SKM-1 treated with dmso at 0.1 percent for 144 hours (cell line): ENCODE measurements around the gene TUBE1.
"Not testable (repeated sequence)": the region's sequence is repeated elsewhere in the genome, so short reads cannot be mapped to it uniquely, and the experiment has no call there.

Experiments used
- DNase-seq: peaks from one replicate; lab custom pipeline; 2025; ENCODE audit not compliant: unreplicated experiment; lab: John Stamatoyannopoulos, UW

The TUBE1 gene

GRCh38 chr6:112087136-112087911 is at the start of gene TUBE1, which contains the start of gene FAM229B:
Gene TUBE1, minus strand, starts transcription at chr6:112087482. Its CDS starts 48 bp downstream, at chr6:112087434.
Gene FAM229B, plus strand, starts transcription at chr6:112087591. Its CDS starts 11,693 bp downstream, at chr6:112099284.
- DNase-seq = peak; percentile 96

GRCh38 chr6:112130878-112131277 is 43.6 kb upstream of the TUBE1 start:
- no peak for DNase-seq

DNA sequence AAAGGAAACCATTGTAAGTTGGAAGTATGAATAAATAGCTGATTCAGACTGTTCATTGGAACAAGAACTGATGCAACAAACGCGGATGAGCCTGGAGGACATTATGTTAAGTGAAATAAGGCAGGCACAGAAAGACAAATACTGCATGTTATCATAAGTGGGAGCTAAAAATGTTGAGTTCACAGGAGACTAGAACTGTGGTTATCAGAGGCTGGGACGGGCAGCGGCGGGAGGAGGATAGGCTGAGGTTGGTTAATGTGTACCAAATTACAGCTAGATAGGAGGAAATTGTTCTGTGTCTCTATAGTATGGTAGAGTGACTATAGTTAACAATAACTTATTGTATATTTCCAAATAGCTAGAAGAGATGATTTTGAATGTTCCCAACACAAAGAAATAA is 40.9 kb upstream of the TUBE1 start:
- DNase-seq = no peak

- DNase-seq = no peak
These were observed 36.7 kb upstream of the TUBE1 start for GRCh38 chr6:112123982-112124381.

DNA sequence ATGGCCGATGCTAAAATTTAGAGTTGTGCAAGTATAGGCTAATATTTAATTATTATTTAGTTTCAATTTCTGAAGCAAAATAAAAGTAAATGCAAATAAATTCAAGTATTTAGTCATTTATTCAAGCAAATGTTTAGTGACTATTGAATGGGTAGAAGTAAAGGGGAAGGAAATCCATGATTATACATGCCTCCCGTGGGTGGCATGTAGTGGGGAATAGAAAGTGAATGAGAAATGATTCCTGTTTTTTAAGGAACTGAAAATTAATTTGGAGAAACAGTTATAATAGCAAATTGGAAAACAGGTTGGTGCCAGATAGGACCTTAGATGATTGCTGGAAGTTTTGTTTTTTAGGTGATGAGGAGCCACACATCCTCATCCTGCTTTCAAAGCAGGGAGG is 35.5 kb upstream of the TUBE1 start:
- DNase-seq = no peak

GRCh38 chr6:112118034-112118433 is 30.8 kb upstream of the TUBE1 start:
- DNase-seq = no peak

GRCh38 chr6:112117554-112117953 is 30.3 kb upstream of the TUBE1 start:
- DNase-seq = peak; percentile 40

DNA sequence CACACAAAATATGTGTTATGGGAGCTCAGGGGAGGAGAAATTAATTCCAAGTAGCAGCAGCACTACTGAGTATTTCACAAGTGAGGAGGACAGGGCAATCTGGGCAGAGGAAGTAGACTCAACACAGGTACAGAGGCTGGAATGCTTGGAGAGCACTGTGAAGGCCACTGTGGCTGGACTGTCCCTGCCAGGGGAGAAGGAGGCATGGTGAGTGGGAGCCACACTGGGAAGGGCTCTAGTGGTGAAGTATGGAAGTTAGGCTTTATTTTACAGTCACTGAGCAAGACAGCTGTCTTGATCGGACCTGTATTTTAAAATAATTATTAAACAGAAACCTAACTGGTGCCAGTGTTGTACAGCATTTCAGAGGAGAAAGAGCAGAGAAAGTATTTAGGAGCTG is 28.9 kb upstream of the TUBE1 start:
- DNase-seq = no peak

- no peak for DNase-seq
These were observed 27.4 kb upstream of the TUBE1 start for GRCh38 chr6:112114577-112115223.

DNA sequence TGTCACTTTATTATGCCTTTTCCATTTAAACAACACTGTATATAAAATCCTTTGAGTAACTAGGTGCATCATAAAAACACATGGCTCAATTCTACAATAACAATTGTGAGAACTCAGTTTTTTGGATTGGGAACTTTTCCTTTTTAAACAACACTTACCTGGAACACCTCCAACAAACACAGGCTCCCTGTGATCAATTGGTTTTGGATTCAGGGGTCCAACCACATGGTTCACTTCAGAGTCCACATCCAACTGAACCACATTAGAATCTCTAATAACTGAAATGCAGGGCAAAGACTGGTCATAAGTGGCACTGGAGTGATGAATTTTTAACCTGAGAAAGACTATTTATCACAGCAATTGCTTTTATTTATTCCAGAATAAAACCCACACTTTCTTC is 26.6 kb upstream of the TUBE1 start:
- no peak for DNase-seq

- no peak for DNase-seq
These were observed 26.1 kb upstream of the TUBE1 start for GRCh38 chr6:112113431-112113830.

DNA sequence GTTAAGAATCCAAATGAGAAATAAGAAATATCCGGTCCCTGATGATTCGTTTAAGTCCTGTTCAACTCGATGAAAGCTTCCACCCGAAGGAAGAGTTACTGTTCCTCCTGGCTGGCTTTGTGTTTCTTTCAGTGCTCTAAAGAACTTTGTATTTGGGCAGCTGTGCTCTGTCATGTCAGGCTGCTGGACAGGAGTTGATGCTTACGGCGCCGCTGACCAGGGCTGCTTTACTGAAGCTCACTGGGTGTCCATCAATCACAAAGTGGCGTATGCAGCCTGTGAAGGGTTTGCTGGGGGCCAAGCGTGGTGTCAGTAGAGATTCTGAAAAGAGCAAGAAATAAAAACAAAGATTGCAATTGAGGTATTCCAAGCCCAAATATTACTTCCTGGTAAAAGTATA is 22.0 kb upstream of the TUBE1 start:
- no peak for DNase-seq

GRCh38 chr6:112106562-112106961 is 19.3 kb upstream of the TUBE1 start:
- DNase-seq = no peak

- DNase-seq = not testable (repeated sequence)
These were observed 18.7 kb upstream of the TUBE1 start for GRCh38 chr6:112106026-112106425.

DNA sequence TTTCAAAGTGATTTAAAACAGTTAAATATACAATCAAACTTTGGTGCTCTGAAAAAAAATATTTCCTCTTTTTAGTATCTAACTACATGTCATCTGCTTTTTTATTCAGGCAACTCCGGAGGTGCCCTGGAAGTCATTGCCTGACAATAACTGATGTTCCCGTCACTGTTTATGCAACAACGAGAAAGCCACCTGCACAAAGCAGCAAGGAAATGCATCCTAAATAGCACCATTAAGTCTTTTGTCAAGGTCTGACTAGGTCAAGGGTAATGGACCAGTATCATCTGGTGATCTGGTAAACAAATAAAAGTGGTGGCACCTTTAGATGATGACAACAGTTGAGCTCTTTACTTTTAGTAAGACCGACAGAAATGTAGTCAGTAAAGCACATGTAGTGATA is 13.3 kb upstream of the TUBE1 start:
- DNase-seq = no peak

- no peak for DNase-seq
These were observed 9.6 kb upstream of the TUBE1 start for GRCh38 chr6:112096901-112097300.

- DNase-seq = no peak
These were observed 634 bp upstream of the TUBE1 start for GRCh38 chr6:112087916-112088315.

DNA sequence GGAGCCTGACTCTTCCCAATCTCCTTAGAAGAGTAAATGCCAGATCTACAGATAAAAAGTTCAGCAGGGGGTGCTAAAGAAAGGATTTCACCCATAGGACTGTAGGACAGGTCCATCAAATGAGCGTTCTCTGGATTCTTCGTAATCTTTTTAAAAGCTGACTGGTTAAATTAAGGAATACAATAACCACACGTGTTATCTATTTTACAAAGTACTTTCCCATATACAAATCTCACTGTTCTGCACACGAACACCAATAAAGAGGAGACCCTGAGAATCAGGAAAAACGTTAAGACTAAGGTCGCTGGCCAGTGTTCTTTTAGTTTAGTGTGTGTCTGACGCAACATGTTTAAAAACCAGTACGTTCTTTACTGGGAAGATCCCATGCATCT is 542 bp downstream of the TUBE1 start:
- DNase-seq = peak; percentile 53

DNA sequence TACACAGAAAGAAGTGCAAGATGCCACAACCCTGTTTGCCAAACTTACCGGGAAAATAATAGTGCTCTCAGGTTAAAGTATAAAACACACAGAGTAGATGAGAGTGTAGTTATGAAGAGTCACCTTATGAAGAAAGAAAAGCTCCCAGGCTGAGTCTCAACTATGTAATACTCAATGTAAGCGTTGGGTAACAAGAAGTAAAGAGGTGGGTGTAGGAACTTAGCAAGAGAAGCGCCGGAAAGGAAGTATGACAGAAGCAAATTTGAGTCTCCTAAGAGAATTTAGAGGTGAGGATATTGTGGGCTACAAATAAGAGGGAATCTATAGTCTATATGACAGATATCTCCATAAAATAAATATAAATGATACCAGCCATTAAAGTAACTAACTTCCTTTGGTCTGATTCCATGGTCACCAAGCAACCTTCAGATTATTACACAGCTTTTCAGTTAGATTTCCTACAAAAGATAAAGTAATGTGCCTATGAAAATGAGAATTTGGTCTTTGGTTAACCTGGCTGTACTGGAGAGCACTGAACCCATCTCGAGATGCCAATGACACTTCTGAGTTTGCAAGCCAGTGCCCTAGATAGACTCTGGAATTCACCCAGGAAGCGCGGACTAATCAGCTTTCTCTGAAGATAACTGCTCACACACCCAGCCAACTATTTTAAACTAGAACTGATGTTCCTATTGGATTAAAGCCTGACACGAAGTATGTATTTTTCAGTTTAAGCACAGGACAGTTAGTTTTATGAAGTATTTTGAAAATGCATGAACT is 1.8 kb downstream of the TUBE1 start:
- no peak for DNase-seq

DNA sequence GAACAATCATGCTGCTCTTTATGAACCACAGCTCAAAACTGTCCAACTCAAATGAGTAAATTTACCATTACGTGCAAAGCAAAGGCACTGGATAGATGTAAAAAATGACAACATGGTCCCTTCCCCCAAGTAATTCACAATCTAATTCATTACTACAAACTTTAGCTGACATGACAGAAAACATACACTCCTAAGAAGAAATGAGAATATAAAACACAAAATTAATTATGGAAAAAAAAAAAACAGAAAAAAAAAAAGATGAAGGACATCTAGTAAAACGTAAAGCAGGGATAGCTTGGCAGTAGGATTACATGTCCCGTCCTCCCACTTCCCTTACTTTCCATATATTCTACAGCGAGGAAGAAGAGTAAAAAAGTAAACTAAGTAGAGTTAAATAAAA is 5.7 kb downstream of the TUBE1 start:
- DNase-seq = no peak

GRCh38 chr6:112066606-112067005 is 20.7 kb downstream of the TUBE1 start:
- no peak for DNase-seq
